Measurements from ENCODE around the gene SLC66A2. TPM values are rescaled to one million over a fixed set of nuclear protein-coding genes. Genes with fewer than 3 reads are reported as not detected.
A peak's percentile ranks its signal among the peaks of the same experiment; 100 is the strongest.

The SLC66A2 gene
- polyA plus RNA-seq, 10 donors = 19.0 to 27.2 (median 22.8) TPM

DNA sequence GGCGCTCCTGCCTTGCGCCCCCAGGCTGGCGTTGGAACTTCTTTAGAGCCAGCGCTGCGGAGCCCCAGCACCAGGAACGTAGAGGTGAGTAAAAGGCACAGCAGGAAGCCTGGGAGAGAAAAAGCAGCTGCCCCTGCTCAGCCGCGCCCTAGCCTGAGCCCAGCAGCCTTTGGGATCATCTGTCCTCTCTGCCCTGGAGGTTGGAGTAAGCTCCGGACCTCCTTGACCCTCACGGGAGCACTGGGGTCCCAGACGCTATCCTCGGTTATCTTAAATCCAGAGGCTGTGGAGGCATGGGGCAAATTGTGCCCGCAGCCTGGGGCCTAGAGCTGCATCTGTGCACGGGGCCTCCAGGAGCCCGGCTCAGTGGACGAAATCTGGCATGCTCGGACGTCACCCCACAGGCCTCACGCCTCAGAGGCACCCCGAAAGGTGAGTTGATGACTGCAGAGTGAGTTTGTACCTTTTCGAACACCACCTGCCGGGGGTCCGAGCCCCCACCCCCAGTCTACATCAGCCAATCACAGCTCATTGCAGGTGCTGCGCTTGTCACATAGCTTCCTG, 1.6 kb upstream of the SLC66A2 start:
- no peak for DNase-seq

DNA sequence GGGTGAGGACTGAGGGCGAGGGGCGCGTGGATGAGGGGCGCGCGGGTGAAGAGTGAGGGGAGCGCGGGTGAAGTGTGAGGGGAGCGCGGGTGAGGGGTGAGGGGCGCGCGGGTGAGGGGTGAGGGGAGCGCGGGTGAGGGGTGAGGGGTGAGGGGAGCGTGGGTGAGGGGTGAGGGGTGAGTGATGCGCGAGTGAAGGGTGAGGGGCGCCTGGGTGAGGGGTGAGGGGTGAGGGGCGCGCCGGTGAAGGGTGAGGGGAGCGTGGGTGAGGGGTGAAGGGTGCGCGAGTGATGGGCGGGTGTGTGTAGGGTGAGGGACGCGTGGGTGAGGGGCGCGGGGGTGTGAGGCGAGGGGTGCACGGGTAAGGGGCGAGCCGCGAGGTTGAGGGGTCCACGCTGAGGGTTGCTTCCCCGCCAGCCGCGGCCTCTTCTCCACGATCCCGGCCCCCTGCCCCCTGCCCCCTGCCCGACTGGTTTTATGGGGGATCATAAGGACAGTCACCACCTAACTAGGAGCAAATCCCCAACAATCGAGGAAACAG, 1.1 kb upstream of the SLC66A2 start:
- DNase-seq = no peak

DNA sequence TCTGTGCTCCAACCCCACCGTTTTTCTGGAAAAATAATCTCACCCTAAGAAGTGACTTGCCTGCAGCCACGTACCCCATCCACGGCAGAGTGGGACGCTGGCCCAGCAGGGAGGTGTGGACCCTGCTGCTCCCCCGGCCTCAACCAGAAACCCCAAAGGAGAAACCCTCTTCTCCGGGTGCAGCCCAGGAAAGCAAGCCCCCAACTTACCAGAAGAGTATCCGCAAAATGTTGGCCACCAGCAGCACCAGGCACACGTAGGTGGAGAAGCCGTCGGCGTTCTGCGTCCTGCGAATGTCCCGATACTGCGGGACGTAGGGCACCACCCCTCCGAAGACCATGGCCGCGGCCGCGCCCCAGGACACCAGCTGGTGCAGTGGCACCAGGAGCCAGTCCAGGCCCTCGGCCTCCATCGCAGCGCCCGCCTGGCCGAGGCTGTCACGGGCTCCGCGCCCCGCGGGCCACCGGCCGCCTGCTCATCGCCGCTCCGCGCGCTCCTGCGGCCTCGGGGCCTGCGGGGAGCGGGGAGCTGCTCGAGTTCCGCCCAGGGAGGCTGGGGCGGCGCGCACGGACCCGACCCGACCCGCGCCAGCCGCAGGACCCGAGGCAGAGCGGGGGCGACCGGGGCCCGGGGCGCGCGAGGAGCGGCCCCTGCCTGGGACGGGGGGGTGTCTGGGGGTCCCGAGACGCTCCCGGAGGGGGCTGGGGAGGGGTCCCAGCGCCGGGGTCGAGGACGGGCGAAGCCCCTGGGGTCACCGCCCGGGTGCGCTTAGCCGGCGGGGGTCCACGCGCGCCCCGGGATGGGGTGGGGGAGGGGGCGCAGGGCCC, 725 bp downstream of the SLC66A2 start:
- peak in 2 of 3 donors; percentile 34 to 68 for DNase-seq

DNA sequence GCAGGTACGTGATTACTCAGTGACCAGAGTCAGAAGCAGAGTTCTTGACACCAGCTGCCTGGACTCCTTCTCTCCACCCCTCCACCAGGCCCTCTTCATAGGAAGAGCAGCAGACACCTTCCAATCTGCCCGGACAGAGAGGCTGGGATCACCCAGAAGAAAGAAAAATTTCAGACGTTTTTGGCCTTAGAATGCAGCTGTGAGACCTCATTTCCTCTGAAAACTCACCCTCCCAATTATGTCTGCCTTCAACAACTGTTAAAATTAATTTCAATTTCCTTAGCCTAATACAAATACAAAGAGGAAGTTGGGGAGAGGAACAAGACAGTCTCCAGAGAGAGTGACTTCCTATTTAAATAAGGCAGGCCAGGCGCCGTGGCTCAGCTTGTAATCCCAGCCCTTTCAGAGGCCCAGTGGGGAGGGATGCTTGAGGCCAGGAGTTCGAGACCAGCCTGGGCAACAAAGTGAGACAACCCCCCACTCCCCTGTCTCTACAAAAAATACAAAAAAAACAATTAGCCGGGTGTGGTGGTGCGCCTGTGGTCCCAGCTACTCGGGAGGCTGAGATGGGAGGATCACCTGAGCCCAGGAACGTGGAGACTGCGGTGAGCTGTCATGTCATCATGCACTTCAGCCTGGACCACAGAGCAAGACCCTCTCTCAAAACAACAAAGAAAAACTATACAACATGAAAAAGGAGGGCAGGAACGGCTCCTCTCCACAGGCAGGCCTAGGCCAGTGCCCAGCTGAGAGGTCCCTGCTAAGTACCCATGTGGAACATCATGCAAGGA, 1.6 kb downstream of the SLC66A2 start:
- peak in 1 of 3 donors; percentile 51 for DNase-seq

DNA sequence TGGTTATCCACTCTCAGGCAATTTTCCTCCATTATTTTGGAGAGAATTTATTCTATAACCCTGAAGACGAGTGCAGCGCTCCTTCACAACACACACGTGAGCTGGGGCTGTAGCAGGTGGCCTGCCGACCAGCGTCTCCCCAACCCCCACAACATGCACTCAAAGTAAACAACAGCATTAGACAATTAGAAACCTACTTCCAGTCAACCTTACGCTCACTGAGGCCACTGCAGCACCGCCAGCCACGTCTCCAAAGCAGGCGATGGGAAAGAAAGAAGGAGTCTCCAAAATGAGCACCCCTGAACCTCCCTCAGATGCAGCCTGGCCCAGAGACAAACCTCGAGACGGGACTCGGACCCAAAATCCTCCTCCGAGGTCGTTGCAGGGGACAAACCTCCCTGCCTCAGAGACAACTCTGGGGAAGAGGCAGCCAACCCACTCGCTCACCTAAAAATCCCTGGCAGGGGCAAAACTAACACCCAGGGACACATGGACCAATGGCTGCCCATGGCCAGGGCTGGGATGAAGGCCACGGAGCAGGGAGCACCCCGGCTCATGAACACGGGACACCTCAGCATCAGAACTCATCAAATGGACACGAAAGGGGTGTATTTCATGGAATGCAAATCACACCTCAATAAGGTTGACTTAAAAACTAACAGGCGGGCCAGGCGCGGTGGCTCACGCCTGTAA, 2.6 kb downstream of the SLC66A2 start:
- no peak for DNase-seq

DNA sequence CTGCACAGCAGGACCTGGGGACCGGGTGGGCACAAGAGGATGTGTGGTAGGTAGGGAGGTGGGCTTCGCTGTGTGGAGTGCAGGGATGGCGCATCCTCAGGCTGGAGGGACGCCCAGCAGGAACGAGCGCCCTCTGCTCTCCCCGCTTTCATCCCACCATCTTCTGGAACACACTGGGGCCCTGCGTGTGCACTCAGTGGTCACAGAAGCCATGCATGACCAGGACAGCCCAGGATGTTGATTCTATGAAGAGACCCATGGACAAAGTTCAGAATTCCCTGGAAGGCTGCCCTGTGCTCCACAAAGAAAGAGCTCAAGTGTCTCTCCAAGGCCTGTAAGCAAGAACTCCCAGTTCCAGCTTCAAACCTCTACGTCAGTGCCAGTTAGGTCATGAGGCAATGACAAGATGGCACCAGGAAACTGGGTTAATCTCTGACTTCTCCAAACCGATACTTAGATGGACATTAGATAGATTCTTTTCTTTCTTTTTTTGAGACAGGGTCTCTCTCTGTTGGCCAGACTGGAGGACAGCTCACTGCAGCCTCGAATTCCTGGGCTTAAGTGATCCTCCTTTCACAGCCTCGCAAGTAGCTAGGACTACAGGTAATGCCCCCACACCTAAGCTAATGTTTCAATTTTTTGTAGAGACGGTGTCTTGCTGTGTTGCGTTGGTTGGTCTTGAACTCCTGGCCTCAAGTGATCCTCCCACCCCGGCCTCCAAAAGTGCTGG, 3.4 kb downstream of the SLC66A2 start:
- no peak for DNase-seq

DNA sequence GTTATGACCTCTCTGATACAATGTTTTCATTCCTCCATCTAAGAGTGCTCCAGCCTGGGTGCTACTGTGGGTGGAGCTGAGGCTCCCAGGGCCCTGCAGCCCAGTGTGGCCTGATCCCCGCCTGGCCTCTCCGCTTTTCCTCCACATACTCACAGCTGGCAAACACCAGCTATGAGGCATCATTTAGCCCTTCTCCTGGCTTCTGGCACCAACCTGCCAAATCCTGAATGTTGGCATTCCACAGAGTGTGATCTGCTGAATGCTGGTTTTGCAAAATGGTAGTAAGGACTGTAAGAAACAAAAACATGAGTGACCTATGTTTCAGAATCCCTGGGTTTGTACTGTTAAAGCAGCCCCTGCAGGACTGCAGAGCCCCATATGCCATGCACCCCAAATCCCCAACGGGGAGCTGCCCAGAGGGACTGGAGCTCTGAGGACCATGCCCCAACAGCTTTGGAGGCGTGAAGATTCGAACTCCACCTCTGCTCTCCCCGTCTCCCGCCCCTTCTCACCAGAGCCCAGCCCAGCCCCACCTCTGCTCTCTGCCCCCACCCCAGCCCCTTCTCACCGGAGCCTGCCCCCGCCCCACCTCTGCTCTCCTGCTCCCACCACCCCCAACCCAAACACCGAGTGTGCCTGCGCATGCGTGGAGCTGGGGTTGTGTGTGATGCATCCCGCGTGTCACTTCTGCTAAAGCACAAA, 4.2 kb downstream of the SLC66A2 start:
- DNase-seq = no peak

DNA sequence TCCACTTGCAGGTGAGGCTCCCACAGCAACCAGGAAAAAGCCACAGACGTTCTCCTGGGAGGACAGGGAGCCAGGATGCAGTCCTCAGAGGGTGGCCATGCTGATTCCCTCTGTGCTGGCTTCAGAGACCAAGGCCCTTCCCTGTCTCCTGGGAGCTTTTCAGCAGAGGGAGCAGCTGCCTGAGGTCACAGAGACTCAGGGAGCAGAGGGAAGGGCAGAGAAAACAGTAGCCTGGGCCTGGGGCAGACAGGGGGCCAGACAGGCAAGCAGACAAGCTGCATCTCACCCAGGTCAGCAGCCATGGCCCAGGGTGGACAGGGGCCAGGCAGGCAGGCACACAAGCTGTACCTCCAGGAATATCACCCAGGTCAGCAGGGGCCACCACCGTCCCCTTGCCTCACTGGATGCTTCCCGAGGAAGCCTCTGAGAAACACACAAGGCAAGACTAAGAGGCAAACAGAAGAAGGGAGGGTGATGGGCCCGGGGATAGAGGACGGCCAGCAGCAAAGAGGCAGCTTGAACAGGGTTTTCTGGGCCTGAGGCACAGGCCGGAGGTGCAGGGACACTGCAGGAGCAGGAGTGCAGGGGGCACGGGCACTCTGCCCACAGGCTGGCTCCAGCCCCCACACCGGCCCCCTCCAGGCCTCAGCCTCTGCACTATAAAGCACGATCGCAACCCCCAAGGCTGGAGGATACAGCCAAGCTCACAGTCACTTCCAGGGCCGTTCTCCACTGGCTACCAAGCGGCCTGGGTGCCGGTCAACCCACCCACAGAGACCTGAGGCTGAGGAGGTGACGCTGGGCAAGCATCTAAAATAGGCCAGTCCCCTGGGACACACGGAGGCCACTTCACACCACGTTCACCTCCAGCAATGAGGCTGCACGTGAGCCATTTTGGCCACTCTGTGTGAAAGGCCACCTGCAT, 6.1 kb downstream of the SLC66A2 start:
- no peak for DNase-seq

DNA sequence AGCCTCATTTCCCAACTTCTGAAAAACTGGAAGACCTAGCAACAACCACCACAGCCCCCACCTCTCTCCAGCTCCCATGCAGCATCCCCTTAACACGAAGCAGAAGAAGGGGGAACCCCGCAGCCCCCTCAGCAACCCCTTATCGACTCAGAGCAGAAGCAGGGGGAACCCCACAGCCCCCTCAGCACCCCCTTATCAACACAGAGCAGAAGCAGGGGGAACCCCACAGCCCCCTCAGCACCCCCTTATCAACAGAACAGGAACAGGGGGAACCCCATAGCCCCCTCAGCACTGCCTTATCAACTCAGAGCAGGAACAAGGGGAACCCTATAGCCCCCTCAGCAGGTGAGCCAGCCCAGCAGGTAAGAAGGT, 6.7 kb downstream of the SLC66A2 start:
- DNase-seq = no peak

DNA sequence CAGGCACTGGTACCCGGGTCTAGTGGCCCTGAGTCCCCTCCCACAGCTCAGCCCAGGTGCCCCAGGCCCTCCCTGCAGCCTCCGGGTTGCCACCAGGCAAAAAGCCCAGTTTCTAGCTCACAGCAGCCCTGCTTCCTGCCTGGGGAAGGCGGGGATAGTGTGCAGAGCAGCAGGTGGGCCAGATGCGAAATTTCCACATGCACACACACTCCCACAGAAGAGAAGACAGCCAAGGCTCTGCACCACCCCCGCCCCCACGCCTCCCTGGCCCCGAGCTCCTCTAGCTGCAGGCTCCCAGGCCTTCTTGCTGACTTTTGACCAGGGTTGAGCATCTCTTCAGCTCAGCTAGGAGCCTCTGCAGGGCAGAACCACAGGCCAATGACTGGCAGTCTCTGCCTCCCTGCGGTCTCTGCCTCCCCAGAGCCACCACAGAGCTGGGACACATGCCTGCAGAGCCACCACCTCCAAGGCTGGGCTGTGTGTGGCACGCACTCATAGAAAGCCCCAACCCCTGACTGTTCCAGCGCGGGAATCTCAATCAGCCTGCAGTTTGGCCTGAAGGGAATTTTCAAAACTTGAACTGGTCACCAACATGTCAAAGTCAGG, 7.2 kb downstream of the SLC66A2 start:
- peak in 1 of 3 donors; percentile 47 for DNase-seq

DNA sequence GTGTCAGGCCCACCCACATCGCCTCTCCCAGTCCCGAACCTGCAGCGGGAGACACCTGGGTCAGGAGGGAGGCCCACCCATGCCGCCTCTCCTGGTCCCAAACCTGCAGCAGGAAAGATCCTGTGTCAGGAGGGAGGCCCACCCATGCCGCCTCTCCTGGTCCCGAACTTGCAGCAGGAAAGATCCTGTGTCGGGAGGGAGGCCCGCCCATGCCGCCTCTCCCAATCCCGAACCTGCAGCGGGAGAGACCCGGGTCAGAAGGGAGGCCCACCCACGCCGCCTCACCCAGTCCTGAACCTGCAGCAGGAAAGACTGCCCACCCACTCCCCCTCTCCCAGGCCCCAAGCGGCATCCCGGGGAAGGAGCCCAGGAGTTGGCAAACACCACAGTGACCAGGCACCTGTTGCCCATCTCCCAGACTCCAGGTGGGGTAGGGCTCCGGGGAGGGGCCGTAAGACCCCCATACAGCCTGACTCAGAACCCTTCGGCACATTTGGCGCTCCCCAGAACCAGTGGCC, 7.8 kb downstream of the SLC66A2 start:
- DNase-seq = no peak

DNA sequence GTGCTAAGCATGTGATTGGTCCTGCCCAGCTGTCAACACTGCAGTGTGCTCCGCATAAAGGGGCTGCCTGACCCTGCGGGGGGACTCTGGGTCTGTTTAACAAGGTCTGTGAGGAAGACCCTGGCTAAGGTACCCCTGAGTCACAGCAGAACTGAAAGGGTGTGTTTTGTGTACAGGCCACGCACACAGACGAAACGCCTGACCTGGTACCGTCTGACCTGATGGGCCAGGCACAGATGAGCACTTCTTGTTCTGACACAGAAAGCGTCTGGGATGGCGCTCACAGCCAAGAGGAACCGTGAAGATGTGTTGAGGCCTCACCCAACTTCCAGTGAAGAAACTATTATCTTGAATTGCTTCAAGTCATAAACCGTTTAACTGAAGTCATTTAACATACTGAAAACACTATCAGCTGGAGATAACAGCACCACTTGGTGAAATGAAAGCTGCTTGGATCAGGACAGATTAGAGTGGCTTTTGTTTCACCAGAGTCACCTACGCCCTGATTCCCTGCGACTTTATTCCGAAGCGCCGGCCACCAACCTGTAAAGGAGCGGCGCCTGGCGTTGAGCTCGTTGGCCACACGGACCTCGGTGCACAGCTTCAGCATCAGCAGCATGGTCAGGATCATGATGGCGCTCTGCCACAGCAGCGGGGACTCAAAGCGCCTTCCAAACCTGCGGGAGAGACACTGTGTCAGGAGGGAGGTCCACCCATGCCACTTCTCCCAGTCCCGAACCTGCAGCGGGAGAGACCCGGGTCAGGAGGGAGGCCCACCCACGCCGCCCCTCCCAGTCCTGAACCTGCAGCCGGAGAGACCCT, 8.5 kb downstream of the SLC66A2 start:
- no peak for DNase-seq

DNA sequence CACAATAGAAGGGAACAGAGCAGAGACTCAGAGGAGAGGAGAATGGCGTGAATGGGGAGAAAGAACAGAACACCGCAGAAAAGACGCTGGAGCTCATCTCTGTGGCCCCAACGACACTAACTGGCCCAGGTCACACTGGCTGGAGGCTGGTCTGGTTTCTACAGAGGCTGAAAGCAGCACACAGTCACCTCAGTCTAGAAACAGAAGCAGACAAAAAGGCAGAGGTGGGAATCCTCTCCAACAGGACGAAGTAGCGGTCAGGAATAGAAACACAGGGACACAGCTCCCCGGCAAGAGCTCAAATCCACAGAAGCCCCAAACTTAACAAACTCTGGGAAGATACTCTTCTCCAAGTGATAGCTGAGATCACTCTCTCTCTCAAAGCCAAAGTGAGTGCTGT, 9.2 kb downstream of the SLC66A2 start:
- no peak for DNase-seq

DNA sequence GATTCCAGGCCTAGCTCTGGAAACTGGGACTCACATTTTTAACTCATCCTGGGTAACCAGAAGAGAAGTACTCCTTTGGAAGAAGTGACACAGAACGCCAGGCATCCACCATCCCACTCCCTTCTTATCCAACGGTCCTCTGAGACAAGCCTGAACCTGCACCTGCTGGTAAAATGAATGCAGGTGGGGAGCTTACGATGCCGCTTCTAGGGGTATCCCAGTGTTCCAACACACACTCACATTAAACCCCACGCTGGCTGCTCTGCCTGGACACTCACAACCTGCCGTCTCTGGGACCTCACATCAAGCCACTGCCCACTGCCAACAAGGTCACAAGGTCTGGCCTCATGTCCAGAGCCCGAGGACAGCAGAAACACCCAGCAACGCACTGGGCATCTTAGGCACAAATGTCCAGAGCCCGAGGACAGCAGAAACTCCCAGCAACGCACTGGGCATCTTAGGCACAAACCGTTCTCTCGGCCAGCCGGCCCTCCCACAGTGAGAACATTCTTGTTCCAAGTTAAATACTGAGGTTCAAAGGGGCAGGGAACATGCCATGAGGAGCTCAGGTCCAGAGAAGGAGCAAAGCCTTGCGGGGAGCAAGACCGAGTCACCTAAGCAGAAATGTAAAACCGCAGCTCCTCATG, 9.9 kb downstream of the SLC66A2 start:
- no peak for DNase-seq

DNA sequence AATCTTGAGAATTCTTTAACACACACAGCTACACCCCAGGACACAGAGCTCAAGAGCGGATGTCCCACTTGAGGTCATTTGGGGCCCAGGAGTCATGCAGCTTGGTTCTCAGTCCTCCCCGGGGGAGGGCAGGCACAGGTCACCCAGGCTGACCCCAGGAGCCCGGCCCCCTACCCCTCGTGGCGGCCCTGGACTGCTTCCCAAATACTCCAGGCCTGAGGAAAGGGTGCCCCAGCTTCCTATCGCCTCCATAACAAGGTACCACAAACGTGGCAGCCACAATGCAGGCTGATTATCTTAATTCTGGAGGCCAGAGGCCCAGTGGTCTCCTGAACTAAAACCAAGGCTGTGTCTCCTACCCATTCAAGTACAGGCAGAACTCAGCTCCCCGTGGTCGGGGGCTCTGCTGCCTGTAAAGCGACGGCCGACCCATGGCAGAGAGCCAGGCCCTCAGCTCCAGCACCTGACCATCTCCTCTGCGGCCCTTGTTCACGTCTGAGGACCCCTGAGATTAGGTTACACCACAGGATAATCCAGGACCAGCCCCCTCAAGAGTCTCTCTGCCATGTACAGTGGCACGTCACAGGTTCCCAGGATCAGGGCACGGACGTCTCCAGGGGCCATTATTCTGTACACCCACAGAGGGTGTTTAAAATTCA, 10.5 kb downstream of the SLC66A2 start:
- no peak for DNase-seq

DNA sequence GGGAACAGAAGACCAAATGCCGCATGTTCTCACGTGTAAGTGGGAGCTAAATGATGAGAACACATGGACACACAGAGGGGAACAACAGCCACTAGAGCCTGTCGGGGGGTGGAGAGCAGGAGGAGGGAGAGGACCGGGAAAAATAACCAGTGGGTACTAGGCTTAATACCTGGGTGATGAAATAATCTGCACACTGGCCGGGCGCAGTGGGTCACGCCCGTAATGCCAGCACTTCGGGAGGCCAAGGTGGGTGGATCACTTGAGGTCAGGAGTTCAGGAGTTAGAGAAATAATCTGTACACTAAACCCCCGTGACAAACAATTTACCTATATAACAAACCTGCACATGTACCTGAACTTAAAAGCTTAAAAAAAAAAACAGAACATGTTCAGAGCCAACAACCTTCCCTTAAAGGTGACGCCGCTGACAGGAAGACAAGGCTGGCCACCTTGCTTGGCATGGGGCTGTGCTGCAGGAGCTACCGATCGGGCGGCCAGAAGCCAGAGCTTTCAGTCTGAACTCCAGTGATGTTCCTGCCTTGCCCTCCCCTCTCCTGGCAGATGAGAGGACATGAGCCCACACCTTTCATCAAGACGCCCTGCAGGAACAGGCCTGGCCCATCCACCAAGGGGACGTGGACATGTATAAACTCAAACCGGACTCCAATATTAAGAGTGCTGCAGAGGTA, 11.2 kb downstream of the SLC66A2 start:
- no peak for DNase-seq
